NCI-H82 treated with DMSO at 0.1 percent for 48 hours (cell line): ENCODE measurements around the gene STARD13.
"Not testable (repeated sequence)": the region's sequence is repeated elsewhere in the genome, so short reads cannot be mapped to it uniquely, and the experiment has no call there.

ENCODE experiments used
- DNase-seq: peaks from one replicate; lab custom pipeline; 2025; ENCODE audit not compliant: unreplicated experiment; lab: John Stamatoyannopoulos, UW

The STARD13 gene

GRCh38 chr13:33181264-33181663 lies 104.3 kb downstream of the STARD13 start:
- DNase-seq: no peak

GRCh38 chr13:33180122-33180804 lies 105.3 kb downstream of the STARD13 start:
- DNase-seq: no peak

- DNase-seq: no peak
Measured at GRCh38 chr13:33179463-33179862, 106.1 kb downstream of the STARD13 start.

- DNase-seq: no peak
Measured at GRCh38 chr13:33178209-33178840, 107.2 kb downstream of the STARD13 start.

- DNase-seq: not testable (repeated sequence)
Measured at GRCh38 chr13:33177340-33178208, 108.0 kb downstream of the STARD13 start.

- no peak for DNase-seq
Measured at GRCh38 chr13:33176526-33176925, 109.0 kb downstream of the STARD13 start.

GRCh38 chr13:33175991-33176390 lies 109.6 kb downstream of the STARD13 start:
- no peak for DNase-seq

GRCh38 chr13:33174931-33175330 lies 110.6 kb downstream of the STARD13 start:
- no peak for DNase-seq

- DNase-seq: no peak
Measured at GRCh38 chr13:33174491-33174890, 111.1 kb downstream of the STARD13 start.

- DNase-seq: no peak
Measured at GRCh38 chr13:33172911-33173310, 112.6 kb downstream of the STARD13 start.

GRCh38 chr13:33172400-33172799 lies 113.2 kb downstream of the STARD13 start:
- DNase-seq: no peak

GRCh38 chr13:33169273-33169980 lies 116.1 kb downstream of the STARD13 start:
- DNase-seq: no peak

GRCh38 chr13:33168321-33168960 lies 117.1 kb downstream of the STARD13 start:
- DNase-seq: no peak

- no peak for DNase-seq
Measured at GRCh38 chr13:33167491-33167890, 118.1 kb downstream of the STARD13 start.

GRCh38 chr13:33165787-33166186 lies 119.8 kb downstream of the STARD13 start:
- no peak for DNase-seq

- DNase-seq: no peak
Measured at GRCh38 chr13:33164331-33164730, 121.2 kb downstream of the STARD13 start.

GRCh38 chr13:33162725-33163124 lies 122.8 kb downstream of the STARD13 start:
- DNase-seq: not testable (repeated sequence)

GRCh38 chr13:33158816-33159215 lies 126.7 kb downstream of the STARD13 start:
- DNase-seq: no peak

- no peak for DNase-seq
Measured at GRCh38 chr13:33158271-33158670, 127.3 kb downstream of the STARD13 start.

GRCh38 chr13:33154911-33155310 lies 130.6 kb downstream of the STARD13 start:
- DNase-seq: no peak
